Ishikawa (cell line): ENCODE results near the gene SMOC1.

ENCODE experiments used
- CEBPB ChIP-seq: IDR thresholded peaks from 2 replicates; pipeline ENCODE4 v1.6.1; 2012
- CREB1 ChIP-seq: IDR thresholded peaks from 2 replicates; pipeline ENCODE4 v1.6.1; 2012; ENCODE audit warnings: low read depth
- EGR1 ChIP-seq: IDR thresholded peaks from 2 replicates; pipeline ENCODE4 v1.6.1; 2012
- EP300 ChIP-seq: IDR thresholded peaks from 2 replicates; pipeline ENCODE4 v1.6.1; 2012; ENCODE audit warnings: borderline replicate concordance
- FOXM1 ChIP-seq: IDR thresholded peaks from 2 replicates; pipeline ENCODE4 v1.6.1; 2012; ENCODE audit warnings: low read depth, borderline replicate concordance
- RAD21 ChIP-seq: IDR thresholded peaks from 2 replicates; pipeline ENCODE4 v1.6.1; 2012; ENCODE audit warnings: low read depth
- TAF1 ChIP-seq: IDR thresholded peaks from 2 replicates; pipeline ENCODE4 v1.6.1; 2012; ENCODE audit warnings: low read depth, mild to moderate bottlenecking
- TEAD4 ChIP-seq: IDR thresholded peaks from 2 replicates; pipeline ENCODE4 v1.6.1; 2012
- YY1 ChIP-seq: IDR thresholded peaks from 2 replicates; pipeline ENCODE4 v1.6.1; 2012; ENCODE audit warnings: low read depth
- ZBTB7A ChIP-seq: IDR thresholded peaks from 2 replicates; pipeline ENCODE4 v1.6.1; 2012; ENCODE audit warnings: low read depth
- TF ChIP-seq, protein P1 (sequence below): IDR thresholded peaks from 2 replicates; pipeline ENCODE4 v1.6.1; 2012
- TF ChIP-seq, protein P2 (sequence below): IDR thresholded peaks from 2 replicates; pipeline ENCODE4 v1.6.1; 2012
- TF ChIP-seq, protein P3 (sequence below): IDR thresholded peaks from 2 replicates; pipeline ENCODE4 v1.6.1; 2012; ENCODE audit warnings: low read depth, mild to moderate bottlenecking

DNA sequence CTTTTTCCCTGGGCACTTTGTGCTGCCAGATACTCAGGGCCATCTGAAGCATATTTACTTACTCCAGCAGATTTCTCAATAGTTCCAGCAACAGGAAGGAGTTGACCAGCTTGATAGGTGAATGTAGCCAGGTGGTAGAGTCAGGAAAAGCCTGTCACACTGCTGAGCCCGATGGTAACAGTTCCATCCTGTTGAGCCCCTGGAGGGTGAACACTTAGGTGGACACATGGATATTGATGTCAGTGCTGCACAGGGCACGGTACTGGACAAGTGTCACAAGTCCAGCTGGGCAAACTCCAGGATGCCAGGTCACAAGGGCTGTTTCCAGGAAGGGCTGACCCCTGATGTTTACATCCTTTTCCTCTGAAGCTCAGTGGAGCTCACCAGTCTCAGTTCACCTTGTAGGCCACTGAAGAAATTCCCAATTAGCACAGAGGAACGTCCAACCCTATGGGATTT lies 2.3 kb upstream of the SMOC1 start:
- TF ChIP-seq CEBPB: no peak
- TF ChIP-seq, protein P1, sequence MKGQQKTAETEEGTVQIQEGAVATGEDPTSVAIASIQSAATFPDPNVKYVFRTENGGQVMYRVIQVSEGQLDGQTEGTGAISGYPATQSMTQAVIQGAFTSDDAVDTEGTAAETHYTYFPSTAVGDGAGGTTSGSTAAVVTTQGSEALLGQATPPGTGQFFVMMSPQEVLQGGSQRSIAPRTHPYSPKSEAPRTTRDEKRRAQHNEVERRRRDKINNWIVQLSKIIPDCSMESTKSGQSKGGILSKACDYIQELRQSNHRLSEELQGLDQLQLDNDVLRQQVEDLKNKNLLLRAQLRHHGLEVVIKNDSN: no peak
- no peak for TF ChIP-seq EP300
- no peak for TF ChIP-seq RAD21
- no peak for TF ChIP-seq CREB1
- no peak for TF ChIP-seq TAF1
- TF ChIP-seq, protein P2, sequence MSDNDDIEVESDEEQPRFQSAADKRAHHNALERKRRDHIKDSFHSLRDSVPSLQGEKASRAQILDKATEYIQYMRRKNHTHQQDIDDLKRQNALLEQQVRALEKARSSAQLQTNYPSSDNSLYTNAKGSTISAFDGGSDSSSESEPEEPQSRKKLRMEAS: no peak
- no peak for TF ChIP-seq EGR1
- TF ChIP-seq YY1: no peak
- TF ChIP-seq, protein P3, sequence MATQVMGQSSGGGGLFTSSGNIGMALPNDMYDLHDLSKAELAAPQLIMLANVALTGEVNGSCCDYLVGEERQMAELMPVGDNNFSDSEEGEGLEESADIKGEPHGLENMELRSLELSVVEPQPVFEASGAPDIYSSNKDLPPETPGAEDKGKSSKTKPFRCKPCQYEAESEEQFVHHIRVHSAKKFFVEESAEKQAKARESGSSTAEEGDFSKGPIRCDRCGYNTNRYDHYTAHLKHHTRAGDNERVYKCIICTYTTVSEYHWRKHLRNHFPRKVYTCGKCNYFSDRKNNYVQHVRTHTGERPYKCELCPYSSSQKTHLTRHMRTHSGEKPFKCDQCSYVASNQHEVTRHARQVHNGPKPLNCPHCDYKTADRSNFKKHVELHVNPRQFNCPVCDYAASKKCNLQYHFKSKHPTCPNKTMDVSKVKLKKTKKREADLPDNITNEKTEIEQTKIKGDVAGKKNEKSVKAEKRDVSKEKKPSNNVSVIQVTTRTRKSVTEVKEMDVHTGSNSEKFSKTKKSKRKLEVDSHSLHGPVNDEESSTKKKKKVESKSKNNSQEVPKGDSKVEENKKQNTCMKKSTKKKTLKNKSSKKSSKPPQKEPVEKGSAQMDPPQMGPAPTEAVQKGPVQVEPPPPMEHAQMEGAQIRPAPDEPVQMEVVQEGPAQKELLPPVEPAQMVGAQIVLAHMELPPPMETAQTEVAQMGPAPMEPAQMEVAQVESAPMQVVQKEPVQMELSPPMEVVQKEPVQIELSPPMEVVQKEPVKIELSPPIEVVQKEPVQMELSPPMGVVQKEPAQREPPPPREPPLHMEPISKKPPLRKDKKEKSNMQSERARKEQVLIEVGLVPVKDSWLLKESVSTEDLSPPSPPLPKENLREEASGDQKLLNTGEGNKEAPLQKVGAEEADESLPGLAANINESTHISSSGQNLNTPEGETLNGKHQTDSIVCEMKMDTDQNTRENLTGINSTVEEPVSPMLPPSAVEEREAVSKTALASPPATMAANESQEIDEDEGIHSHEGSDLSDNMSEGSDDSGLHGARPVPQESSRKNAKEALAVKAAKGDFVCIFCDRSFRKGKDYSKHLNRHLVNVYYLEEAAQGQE: no peak
- no peak for TF ChIP-seq FOXM1
- no peak for TF ChIP-seq ZBTB7A
- TF ChIP-seq TEAD4: no peak
